GM15510 (cell line): ENCODE results near the gene SCAMP2.

ENCODE experiments used
- POLR2A ChIP-seq: IDR thresholded peaks from 3 replicates; pipeline ENCODE4 v1.6.1; 2011; ENCODE audit warnings: borderline replicate concordance; ENCODE audit not compliant: insufficient read length; ENCODE audit errors: extremely low read depth

SCAMP2 gene

DNA sequence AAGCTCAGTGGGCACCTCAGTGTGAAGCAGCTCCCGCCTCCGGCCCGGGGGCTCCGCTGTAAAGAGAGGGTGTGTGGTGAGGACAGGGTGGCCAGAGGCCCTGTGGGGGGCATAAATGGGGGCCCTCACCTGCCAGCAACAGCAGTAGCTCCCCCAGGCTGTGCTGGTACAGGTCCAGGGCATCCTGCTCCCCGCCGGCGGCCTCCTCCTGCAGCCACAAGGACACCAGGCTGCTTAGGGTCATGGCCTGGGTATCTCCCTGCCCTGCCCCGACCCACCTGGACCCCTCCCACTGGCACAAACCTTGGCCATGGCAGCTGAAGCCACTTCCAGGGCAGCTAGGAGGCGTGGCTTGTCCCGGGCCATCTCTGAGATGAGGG, 35.0 kb downstream of the SCAMP2 start:
- no peak for TF ChIP-seq POLR2A

DNA sequence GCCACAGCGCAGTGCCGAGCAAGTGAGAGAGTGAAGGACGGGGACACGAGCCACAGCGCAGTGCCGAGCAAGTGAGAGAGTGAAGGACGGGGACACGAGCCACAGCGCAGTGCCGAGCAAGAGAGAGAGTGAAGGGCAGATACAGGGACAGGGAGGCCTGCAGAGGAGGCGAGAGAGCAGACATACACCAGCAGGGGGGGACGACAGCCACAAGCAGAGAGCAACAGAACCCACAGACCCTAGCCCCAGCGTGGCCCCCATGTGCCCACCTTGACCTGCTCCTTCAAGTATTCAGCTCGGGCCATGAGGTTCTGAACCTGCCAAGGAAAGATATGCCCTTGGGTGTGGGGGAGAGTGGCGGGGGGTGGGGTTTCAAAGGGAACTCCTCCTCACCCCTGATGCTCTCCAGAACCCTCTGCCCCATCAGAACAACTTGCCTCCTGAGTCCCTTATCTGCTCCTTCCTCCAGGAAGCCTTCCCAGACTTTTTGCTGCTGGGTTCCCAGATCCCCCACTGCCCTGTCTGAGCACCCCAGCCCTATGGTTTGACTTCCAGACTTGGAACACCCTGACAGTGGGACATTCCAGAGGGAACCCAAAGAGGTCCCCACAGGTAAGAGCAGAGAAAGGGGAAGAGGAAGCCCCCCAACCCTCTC, 35.6 kb downstream of the SCAMP2 start:
- TF ChIP-seq POLR2A, result no peak

DNA sequence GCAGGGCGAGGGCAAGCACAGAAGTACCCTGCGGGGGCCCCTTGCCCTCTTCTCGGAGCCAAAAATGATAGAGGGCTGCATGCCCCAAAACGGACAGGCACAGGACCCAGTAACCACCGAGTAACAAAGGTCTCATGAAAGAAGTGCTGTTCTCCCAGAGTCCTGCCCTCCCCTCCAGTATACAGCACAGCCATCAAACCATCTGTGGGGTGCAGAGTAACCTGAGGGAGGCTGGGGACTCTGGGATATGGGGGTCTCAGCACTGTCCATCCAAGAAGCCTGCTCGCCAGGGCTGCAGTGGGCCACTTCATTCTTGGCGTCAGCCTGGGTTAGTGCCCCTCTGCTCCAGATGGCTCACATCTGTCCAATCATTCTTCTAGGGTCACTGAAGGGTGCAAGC, 36.3 kb downstream of the SCAMP2 start:
- no peak for TF ChIP-seq POLR2A

DNA sequence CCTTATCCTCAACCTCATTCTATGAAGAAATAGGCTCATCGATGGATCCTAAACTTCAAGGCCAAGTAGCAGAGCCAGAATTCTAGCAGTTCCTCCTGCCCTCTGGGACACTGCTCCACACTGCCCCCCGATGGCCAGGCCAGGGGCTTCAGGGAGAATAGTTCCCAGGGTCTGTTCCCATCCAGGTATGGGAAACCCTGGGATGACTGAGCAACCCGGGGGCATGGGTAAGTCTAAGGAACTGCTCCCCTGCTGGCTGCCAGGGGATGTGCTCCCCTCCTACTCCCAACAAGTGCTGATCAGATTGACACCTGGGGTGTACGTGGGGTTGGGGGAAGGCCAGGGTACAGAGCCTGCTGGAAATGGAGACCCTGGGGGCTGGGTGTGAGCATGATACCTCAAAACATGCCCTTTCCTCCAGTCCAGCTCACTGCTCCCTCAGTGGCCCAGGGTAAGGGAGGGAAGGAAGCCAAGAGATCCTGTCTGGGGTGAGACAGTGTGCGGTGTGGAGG, 37.8 kb downstream of the SCAMP2 start:
- TF ChIP-seq POLR2A, result no peak

DNA sequence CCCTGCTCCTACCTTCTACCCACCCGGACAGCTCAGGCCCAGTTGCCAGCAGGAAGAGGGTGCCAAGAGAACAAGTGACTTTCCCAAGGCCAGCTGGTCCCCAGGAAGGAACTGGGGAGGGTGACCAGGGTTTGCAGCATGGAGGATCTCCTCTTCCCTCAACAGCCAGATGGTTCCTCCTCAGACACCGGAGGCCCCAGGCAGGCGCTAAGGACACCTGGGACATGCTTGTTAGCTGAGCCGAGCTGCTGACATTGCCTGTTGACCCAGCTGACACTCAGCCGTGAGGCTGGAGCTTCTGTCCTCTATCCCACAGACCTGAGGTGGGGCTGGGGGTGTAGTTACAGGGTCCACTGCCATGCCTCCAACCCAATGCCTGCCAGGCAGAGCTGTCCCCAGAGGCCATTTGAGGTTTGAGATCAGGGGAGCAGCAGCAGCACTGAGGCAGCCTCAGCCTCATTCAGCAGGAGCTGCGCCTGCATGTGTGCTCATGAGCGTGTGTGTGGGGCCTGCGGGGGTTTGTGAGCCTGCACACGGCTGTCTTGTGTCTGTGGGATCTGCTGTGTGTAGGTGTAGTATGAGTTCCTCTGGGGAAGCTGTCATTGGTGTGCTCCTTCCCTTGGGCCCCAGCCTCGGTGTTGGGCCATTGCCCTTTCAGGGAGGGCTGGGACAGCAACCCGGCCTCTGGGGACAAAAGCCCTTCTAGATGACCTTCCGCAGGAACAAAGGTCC, 39.6 kb downstream of the SCAMP2 start:
- no peak for TF ChIP-seq POLR2A

DNA sequence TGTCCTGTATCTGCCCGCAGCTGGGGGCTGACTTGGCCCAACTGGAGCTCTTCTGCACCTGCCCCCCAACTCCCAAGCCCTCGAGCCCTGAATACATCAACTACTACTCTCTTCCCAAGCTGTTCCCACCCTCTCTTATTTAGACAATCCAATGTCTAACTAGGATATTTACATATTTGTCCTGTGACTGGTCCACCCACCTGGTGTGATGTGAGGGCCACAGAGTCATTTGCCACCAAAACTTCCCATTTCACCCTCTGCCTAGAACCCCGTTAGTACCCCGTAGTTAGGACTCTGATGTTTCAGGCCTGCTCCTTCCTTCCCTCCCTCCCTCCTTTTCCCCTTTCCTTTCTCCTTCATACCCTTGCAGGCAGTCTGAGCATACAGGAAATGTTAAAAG, 40.3 kb downstream of the SCAMP2 start:
- TF ChIP-seq POLR2A, result no peak

DNA sequence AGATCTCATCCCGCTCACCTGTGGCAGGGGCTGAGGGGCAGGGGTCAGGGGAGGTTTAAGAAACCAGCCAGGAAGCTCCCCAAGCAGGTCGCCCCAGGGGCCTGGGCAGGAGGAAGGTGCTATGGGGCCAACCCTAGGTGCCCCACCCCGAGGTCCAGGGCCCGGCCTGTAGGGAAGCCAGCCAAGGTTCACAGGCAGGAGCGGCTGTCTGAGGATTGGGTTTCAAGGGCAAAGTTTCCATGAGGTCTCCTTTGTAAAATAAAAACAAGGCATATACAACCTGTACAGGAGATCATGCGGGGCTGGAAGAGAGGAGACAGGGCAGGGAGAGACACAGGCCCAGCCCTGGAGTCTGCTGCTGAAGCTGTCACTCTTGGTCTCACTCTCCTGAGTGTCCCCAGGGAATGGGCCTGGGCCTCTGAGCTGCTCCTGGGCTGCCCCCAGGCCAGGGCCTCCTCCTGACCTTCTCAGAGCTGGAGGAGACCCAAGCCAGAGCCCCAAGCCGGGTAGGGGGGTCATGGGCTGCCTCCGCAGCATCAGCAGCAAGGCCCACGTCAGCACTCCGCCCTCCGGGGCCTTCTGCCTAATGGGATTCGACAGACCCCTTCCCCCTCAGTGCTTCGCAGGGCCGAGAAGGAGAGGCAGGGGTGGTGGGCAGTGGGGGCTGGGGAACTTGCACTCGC, 41.2 kb downstream of the SCAMP2 start:
- TF ChIP-seq POLR2A, result no peak

DNA sequence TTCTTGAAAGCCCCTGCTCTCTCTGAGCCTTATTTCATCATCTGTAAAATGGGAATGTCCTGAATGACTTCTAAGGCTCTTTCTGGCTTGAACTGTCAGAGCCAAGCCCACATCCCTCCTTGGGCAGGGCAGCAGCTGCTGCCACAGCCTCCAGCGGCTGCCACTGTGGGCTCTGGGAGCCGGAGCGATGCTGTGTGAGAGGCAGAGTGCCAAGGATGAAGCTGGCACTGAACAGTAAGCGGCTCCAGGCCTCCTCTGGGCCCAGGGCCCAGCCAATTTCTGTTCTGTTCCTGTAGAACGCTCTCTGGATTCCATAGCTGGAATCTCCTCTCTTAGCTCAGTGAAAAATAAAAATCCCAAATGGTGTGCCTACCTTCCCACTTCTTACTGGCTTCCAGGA, 42.3 kb downstream of the SCAMP2 start:
- TF ChIP-seq POLR2A, result no peak

DNA sequence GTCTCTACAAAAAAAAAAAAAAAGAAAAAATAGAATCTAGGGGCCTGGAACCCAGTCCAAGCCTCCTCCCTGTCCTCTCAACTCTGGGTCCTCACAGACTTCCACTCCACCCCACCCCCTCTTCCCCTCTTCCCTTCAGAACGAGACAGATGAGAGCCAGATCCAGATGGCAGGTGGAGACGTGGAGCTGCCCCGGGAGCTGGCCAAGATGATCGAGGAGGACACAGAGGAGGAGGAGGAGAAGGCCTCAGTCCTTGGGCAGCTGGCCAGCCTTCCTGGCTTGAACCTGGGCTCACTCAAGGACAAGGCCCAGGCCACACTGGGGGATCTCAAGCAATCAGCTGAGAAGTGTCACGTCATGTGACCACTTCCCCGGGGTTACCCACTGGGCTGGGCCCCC, 43.2 kb downstream of the SCAMP2 start:
- TF ChIP-seq POLR2A, result no peak

DNA sequence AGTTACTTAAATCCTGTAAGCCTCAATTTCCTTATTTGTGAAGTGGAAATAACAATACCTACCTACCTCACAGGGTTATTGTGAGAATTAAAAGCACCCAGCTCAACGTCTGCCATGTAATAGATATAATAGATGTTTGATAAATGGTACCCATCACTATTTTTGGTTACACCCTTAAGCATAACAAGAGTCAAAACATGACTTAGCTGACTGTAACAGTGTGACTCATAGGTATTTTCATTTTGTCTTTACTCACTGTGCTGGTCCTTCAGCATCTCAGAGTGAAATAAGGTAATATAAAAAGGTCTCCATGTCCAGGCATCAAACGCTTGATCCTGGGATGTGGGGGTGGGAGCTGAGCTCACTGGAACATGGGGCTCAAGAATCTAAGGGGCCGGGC, 43.7 kb downstream of the SCAMP2 start:
- no peak for TF ChIP-seq POLR2A

DNA sequence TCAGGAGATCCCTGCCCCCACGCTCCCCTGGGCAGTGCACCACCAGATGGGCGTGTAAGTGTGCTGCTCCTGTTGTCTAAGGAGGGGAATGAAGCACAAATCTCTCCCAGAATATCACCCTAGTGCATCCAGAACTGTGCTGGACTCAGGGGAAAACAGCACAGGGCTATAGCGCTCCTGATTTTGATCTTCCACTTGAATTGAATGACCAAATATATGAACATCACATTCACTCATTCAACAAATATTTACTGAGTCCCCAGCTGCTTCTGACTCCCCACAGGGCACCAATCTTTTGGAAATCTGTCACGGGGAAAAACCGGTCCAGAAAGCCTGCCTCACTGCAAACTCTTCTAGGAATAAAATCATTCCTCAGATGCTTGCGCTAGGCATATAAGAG, 44.3 kb downstream of the SCAMP2 start:
- TF ChIP-seq POLR2A, result no peak

DNA sequence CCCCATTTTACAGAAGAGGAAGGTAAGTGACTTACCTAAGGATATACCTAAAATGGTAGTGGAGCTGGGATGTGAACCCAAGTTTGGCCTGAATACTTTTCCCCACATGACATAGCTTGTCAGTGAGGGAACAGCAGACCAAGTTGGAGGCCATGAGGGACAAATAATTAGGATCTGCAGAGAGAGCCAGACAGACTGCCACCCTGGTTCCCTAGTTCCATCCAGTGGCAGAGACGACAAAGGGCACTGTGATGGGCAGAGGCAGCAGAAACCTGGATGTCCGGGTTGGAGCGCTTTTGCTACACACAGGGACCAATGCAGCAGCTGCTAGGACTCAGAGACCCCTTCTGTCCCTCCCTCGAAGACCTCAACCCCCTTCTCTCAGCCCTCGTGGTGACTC, 45.6 kb downstream of the SCAMP2 start:
- no peak for TF ChIP-seq POLR2A

DNA sequence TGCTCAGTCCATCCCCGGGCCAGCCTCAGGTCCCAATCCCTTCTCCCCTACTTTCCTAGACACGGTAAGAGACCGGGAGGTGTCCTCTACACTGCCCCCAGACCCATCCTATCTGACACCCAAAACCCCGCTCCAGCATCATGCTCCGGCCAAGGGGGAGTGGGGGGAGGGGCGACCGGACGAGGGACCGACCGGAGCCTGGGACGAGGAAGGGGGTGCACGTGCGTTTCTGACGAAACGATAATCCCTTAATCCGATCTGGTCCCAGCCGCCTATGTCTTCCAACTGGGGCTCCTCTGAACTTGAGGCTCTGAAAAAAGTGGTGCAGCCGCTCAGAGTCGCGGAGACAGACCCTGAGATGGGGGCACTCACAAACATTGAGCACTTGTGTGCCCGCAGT, 46.2 kb downstream of the SCAMP2 start:
- TF ChIP-seq POLR2A, result no peak

DNA sequence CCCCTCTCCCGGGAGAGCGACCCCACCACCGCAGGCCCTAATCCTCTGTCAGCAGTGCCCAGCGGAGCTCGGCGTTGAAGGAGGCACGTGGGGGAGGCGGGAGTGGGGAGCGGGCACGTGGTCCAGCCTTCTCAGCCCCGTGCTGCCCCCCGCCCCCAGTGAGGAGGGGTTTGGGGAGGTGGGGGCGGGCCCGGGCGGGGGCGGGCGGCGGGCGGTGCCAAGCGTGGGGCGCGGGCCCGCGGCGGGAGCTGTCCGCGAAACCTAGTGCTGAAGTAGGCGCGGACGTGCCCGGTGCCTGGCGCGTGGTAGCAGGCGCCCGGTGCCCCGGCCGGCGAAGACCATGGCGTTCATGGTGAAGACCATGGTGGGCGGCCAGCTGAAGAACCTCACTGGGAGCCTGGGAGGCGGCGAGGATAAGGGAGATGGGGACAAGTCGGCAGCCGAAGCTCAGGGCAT, 46.8 kb downstream of the SCAMP2 start, which contains the start of gene CPLX3:
TSS of gene CPLX3 (plus strand) at position 264 of the 456 bp plus-strand sequence. CDS start at position 341, 77 bp downstream.
- no peak for TF ChIP-seq POLR2A

DNA sequence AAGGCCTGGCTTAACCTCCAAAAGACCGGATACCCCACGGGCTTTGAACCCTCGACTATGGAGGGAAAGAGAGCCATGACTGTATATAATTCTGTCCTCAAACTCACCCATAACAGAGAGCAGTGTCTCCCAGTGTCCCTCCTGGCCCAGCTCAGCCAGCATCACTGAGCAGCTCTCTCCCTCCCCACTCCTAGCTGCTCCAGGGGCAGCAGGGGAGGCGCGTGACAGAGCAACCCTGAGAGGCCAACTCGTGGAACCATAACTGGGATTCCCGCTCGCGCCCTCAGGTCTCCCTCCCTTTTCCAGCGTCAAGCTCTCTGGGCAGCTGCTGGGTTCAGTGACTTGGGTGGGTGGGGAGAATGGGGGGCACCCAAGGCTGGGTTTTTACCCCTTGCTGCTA, 47.3 kb downstream of the SCAMP2 start:
- no peak for TF ChIP-seq POLR2A
